MM.1S (cell line): ENCODE results near the gene MEX3C.

ENCODE experiments used
- CTCF ChIP-seq: fragments of 300-600 bp; sonication (generic); IDR thresholded peaks from 2 replicates; pipeline ENCODE4 v1.5.1; 2016; ENCODE audit warnings: antibody characterized with exemption, low read length, mixed read lengths
- EZH2phosphoT487 ChIP-seq: fragments of 300-600 bp; sonication (generic); IDR thresholded peaks from 2 replicates; pipeline ENCODE4 v1.6.1; 2018; ENCODE audit warnings: antibody characterized with exemption, low read length

GRCh38 chr18:51135795-51136194 is 61.7 kb downstream of the MEX3C start:
- TF ChIP-seq EZH2phosphoT487 (no peak), CTCF (peak; percentile 27; the same call in 1 of the 2 replicates)
